Cardiac atrium fibroblast (primary cell): ENCODE measurements around the gene ADRA2B. TPM values are rescaled to one million over a fixed set of nuclear protein-coding genes. Genes with fewer than 3 reads are reported as not detected.

Experiments used
- total RNA-seq: library from RNA; depleted of rRNA; stranded (reverse); fragments of >200 nt; gene quantifications from 2 replicates; pipeline ENCODE4 v1.2.3, GENCODE V29; 2015

The ADRA2B gene
- 0.16 and 0.54 TPM in 2 replicates for total RNA-seq

GRCh38 chr2:96116424-96116878, at the start of gene ADRA2B:
ADRA2B (minus strand) TSS chr2:96116571; CDS start chr2:96116149, 422 bp downstream.

GRCh38 chr2:96145036-96145847, 28.9 kb upstream of the ADRA2B start, which contains the start of gene DUSP2:
DUSP2 (minus strand) TSS chr2:96145440; CDS start chr2:96145354, 86 bp downstream.

GRCh38 chr2:96138179-96139145, 22.1 kb upstream of the ADRA2B start, which contains the start of gene ASTL:
ASTL (minus strand) TSS chr2:96138502; CDS start chr2:96138436, 66 bp downstream.

Other genes with a start within 250 kb of the ADRA2B start
- gene ANKRD36C, start 124.7 kb downstream of the ADRA2B start, total RNA-seq: 14.6 and 24.7 TPM in 2 replicates
- 8.5 and 16.7 TPM in 2 replicates for gene GPAT2, start 81.7 kb downstream of the ADRA2B start, total RNA-seq
- not detected in 2 replicates for gene ASTL, start 21.9 kb upstream of the ADRA2B start, total RNA-seq
- gene DUSP2, start 28.9 kb upstream of the ADRA2B start, total RNA-seq: 1.8 and 2.5 TPM in 2 replicates
- 71.3 and 100 TPM in 2 replicates for gene STARD7, start 92.3 kb upstream of the ADRA2B start, total RNA-seq
- gene TMEM127, start 149.4 kb upstream of the ADRA2B start, total RNA-seq: 26.7 and 28.0 TPM in 2 replicates
- gene CIAO1, start 149.7 kb upstream of the ADRA2B start, total RNA-seq: 54.2 and 67.2 TPM in 2 replicates
- 45.3 and 51.4 TPM in 2 replicates for gene SNRNP200, start 189.0 kb upstream of the ADRA2B start, total RNA-seq
- not detected in 2 replicates for gene ITPRIPL1, start 208.7 kb upstream of the ADRA2B start, total RNA-seq
- gene NCAPH, start 219.2 kb upstream of the ADRA2B start, total RNA-seq: 4.1 and 4.7 TPM in 2 replicates